NCI-H2196 (cell line): Measurements from ENCODE around the gene TCEAL5.
"Not testable (repeated sequence)": the region's sequence is repeated elsewhere in the genome, so short reads cannot be mapped to it uniquely, and the experiment has no call there.

ENCODE experiments used
- DNase-seq: peaks from one replicate; lab custom pipeline; 2025; ENCODE audit not compliant: unreplicated experiment; lab: John Stamatoyannopoulos, UW

TCEAL5 gene, protein sequence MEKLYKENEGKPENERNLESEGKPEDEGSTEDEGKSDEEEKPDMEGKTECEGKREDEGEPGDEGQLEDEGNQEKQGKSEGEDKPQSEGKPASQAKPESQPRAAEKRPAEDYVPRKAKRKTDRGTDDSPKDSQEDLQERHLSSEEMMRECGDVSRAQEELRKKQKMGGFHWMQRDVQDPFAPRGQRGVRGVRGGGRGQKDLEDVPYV

DNA sequence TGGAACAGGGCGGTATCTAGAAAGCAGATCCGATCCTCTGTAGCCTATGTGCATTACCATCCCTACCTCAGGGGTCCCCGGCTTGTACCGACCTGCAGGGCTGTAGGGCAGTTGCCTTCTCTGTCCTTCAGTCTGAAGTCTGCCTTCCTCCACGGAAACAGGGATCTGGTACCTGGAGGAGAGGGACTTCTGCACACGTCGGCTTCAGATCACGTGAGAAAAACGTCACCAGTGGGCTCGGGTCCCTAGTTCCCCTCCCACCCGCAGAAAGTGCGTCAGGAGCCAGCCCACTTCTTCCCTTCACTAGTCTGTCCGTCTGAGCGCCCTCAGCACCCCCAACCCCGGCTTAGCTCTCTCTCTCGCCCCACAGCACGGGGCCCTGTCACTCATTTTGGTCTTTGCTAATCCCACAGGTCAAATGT, at the start of gene TCEAL5:
TCEAL5 (minus strand) TSS at position 170 of the 422 bp plus-strand sequence. CDS start 2,187 bp downstream, outside the sequence.
- no peak for DNase-seq

DNA sequence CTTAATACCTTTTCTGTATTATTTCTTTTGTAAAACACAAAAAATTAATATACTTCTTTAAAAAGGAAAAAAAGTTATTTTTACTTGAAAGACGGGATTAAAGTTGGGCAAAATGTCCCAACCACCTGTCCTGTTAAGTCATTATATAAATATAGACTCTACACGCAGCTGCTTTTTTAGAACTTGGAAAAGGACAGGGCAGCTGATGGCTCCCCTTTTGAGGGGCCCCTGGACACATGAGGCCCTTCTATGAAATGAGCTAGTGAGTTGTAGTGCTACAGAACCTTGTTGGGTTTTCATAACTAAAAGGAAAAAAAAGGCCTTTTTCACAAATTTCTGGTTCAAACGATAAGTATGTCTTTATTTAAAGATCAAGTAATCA, 34.8 kb upstream of the TCEAL5 start:
- DNase-seq: no peak

DNA sequence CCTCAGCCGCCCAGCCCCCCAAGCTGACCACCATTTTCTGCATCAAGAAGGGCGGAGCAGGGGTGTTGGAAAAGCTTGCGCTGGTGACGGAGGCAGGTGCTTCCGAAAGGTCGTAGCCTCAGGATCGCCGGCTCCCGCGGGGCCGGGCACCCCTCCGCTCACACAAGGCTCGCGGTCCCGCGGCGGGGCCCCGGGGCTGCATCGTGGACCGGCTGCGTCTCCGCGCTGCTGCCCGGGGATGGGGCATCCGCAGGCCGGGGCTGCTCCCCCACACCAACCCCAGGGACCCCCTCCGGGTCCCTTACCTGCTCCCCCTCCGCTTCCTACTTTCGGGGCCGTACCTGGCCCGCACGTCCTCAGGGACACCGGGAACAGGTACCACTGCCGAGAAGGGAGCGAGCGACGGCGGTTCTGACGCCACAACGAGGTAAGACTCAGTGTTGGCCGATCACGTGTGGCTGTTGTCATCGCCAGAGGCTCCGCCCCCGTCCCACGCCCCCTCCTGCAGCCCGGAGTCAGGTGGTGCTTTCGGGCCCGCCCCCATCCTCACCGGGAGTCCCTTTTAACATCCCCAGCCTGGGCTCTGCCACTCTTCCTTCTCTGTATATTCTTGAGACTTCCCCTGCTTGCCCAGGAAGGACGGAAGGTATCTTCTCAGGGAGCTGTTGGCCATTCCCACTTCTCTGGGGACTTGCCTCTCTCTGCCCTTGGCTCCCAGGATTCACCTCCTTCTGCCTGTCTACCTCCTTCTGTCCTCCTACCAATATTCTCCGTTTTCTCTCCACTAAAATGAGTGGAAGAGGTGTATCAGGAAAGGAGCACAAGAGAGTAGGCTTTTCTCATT, 34.2 kb upstream of the TCEAL5 start, which contains the start of gene BEX2:
BEX2 (minus strand) TSS at position 436 of the 844 bp plus-strand sequence. CDS start 1,014 bp downstream, outside the sequence.
- peak; percentile 69 for DNase-seq

DNA sequence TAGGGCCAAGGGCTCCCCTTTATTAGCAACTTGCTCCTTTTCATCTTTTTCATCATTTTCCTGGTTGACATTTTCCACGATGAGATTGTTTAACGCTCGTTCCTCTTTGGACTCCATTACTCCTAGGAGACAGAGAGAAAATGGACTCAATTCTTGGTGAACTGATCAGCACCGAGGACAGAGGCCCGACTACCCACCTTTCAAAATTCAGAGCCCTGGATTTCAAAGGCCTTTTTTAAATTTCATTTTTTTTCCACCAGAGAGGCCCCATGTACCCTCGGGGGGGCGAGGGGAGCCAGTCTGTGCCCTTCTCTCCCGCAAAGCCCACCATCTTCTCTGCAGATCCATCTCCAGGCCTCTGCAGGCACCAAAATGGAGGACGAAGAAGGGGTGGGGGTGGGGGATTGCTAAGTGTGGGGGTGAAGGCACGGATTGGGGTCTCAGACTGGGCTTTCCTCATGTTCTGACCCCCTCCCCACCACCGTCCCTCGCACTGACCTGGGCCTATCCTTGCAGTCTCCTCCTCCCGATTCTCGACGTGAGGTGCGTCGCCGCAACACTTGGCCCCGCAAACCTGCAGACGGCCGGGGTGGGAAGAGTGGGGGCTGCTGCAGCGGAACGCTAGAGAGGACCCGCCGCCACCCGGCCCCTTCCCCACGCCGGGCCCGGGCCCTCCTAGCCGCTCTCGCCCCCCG, 33.5 kb upstream of the TCEAL5 start:
- DNase-seq: no peak

DNA sequence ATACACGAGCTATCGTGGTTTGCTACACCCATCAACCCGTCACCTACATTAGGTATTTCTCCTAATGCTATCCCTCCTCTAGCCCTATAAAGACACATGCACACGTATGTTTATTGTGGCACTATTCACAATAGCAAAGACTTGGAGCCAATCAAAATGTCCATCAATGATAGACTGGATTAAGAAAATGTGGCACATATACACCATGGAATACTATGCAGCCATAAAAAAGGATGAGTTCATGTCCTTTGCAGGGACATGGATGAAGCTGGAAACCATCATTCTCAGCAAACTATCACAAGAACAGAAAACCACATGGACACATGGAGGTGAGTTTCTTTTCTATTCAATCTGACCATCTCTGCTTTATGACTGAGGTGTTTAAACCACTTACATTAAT, 29.1 kb upstream of the TCEAL5 start:
- DNase-seq: not testable (repeated sequence)

DNA sequence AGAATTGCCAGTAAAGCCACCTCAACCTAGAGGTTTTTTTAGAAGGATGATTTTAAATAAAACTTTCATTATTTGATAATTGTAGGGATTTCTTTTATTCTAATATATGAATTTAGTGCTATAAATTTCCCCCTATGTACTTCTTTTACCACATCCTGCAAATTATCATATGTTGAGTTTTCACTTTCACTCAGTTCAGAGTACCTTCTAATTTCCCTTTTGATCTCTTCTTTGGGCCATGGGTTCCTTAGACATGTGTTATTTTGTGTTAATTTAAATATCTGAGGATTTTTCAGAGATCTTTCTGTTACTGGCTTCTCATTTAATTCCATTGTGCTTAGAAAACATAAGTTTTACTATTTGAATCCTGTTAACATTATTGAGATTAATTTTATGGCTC, 28.2 kb upstream of the TCEAL5 start:
- no peak for DNase-seq

DNA sequence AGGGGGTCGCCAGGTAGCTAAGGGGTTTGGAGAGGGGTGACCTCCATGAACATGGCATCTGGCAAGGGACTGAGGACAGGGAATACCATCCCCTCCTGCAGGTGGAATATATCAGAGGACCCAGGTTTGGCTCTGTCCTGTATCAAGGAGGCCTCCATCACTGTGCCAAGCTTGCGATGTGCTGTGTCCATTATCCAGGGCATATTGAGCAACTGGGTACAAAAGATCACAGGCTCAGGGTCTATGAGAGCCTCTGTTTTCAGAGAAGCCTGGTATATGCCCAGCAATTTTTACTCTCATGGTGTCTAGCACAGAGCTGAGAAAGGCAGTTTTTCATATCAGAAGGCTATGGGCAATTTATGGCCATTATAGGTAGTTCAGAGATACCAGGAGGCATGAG, 16.6 kb upstream of the TCEAL5 start:
- DNase-seq: no peak

DNA sequence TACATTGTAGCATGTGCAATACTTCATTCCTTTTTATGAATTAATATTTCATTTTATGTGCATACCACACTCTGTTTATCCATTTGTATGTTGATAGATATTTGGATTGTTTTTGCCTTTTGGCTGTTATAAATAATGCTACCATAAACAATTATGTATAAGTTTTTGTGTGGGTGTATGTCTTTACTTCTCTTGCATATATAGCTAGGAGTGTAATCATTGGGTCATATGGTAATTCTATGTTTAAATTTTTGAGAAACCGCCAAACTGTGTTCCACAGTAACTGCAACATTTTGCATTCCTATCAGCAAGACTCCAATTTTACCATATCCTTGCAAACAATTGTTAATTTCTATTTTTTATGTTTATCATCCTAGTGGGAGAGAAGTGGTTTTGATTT, 3.1 kb upstream of the TCEAL5 start:
- DNase-seq: no peak

DNA sequence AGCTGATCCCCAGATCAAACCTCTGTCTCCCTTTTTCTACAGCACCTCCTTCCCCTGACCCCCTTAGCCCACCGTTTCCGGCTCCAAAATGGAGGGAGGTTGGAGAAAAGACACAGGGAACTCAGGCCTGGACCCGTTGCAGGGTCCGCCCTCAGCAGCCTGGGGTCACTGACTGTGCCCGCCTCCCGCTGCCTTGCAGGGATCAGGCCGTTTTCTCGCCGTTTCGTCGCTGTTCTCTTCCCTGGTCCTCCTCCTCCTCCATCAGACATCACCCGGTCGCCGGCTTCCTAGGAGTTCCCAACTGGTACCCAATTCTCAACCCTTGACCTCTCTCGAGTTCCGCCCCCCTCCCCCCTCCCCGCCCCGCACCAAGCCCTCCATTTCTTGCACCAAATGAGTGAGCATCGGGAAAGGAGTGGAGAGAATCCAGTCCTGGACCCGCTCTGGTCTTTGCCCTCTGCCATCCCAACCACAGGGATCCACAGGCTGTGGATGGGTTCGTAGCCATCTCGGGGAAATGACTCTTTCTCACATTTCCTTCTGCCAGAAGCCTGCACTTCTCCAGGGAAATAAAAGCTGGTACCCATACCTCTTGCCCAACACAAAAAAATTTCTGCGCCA, 493 bp downstream of the TCEAL5 start:
- DNase-seq: no peak

DNA sequence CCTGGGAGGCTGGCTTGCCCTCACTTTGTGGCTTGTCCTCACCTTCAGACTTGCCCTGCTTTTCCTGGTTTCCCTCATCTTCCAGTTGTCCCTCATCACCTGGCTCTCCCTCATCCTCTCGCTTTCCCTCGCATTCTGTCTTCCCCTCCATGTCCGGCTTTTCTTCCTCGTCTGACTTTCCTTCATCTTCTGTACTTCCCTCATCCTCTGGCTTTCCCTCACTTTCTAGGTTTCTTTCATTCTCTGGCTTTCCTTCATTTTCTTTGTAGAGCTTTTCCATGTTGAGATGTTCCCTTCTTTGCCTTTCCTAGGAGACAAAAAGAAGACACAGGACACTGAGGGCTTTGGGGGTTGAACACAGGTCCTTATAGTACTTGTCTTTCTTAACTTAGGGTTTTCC, 2.3 kb downstream of the TCEAL5 start:
- no peak for DNase-seq

DNA sequence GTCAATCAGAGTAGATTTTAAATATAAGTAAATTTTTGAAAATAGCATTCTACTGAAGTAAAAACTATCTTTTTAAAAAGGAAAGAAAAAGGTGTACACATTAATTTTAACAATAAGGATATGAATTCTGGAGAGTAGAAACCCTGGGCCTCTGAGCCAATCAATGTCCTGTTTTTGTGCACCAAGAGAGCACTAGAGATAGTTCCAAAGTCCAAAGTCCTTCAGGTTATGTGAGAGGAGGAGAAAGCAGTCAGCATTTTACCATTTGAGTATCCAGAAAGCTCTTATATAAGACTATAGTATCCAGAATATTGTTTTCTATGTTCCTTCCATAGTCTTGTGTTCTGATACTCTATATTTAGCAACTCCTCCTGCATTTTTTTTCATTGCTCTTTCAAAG, 18.3 kb downstream of the TCEAL5 start:
- DNase-seq: no peak

DNA sequence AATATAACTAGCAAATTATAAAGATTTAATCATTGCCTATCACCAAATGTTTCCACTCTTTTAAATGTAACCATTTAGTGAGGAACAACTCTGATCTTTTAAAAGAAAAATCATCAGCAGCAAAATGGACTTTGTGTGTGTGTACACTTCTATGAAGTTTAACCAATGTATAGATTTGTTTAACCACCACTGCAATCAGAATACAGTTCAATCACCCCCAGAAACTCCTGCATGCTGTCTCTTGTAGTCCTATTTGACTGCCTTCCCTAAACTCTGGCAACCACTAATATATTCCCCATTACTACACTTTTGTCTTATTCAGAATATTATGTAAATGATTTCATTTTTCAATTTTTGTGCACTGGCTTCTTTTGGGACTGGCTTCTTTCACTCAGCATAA, 19.9 kb downstream of the TCEAL5 start:
- DNase-seq: no peak

DNA sequence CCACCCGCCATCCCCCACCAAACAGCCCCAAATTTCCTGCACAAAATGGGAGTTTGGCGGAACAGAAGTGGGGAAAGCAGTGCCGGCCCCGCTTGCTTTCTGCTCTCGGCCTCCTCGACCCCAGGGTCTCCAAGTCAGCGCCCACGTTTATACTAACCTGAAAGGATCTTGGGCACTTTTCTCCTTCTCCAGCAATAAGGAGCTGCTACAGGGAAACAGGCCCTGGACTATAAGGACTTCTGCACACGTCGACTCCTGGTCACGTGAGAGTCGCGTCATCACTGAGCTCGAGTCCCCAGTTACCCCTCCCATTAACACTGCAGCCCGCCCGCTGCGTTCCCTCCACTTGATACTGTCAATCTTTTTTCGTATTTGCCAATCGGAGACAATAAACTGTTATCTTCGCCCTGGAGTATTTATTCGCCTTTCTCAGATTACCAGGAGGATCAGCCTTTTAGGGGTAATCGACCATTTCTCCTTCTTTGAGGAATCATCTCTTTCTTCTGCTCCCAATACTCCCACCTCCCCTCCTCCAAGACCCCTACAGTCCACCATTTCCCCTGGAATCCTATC, 21.5 kb downstream of the TCEAL5 start, which contains the start of gene TCEAL8:
TCEAL8 (minus strand) TSS at position 235 of the 573 bp plus-strand sequence. CDS start 1,176 bp downstream, outside the sequence.
- DNase-seq: peak; percentile 69

DNA sequence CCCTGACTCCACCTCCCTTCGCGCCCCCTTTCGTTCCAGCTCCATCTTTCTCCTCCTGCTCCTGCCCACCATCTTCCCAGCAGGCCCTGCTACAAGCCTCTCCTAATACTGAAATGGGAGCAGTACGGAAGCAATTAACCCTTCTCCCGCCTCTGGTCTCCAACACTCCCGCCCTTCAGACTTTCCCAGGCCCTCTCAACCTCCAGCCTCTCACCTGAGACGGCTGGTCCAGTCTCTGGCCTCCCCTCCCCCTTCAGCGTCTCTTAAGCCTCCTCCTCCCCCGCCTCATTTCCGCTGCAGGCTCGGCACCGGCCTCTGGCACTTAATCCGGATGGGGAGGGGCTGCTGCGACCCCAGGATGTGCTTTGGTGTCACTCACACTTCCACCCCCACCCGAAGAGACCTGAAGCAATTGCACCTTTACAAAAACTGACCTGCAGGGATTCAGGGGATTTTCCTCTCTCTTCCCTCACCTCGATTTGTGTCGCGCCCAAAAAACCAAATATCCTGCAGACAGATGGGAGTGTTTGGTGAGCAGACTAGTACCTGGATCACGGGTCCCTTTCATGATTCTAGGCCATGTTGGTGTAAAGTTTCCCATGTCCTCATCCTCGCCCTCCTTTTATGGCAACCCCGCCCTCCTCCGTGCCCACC, 22.3 kb downstream of the TCEAL5 start:
- peak; percentile 72 for DNase-seq

DNA sequence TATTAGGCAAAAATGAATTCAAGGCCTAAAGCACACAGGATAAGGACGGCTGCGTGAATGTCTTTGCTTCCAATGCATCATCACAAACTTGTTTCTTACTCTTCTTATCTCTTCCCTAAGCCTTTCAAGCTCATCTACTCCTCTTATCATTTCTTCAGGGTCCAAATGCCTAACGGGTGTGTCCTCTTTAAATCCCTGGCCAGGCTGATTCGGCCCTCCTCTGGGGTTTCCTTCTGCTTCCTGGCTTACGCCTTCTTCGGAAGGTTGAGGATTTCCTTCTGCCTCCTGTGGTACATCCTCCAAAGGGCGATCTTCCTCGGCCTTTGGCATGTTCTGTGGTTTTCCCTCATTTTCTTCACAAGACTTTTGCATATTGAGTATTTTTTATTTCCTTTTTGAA, 22.9 kb downstream of the TCEAL5 start:
- no peak for DNase-seq

DNA sequence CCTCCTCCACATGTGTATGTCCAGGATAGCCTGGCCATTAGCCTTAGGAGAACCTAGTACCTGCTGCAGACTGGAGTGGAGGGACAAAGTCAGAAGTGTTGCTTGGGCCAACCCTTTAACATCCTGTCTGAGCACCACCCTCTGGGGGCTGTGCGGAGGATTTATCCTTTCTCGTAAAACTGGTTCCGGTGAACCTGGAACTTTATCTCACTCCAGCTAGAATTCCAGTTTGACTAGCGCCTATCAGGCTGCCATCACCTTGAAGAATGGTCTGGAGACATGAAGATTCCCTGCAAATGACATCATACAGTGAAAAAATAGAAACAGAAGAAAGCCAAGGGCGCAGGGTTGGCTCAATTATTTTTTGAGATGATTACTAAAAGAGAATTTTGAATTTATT, 25.6 kb downstream of the TCEAL5 start:
- no peak for DNase-seq

DNA sequence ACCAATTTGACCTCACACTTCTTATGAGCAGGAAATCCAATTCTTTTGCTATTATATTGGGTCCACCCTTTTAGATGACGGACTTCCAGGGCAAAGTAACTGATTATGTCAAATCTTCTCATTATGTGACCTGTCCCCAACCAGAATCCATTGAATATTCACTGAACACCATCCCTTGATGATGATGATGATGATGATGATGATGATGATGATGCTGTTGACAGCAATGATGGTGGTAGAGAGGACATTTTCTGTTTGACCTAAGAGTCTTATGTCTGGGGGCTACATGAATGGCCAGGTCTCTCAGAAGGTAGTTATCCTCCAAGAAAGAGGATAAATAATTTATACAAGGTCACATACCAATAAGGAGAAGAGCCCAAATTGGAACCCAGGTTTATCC, 26.7 kb downstream of the TCEAL5 start:
- no peak for DNase-seq

DNA sequence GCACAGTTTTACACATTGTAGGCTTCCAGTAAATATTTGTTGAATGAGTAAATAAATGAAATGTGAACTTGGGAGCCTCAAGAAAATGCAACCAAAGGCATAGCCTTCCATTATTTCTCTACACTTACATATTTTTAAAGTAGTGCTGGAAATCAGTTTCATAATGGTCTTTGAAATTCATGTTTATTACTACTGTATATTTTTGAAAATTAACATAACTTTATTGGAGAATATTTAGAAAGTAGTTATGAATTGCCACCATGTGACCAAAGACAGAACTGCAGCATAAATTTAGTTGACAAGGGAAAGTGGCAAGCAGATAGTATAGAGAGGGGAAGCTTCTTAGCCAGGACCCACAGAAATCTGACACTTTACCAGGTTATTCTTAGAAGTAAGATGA, 28.0 kb downstream of the TCEAL5 start:
- DNase-seq: peak; percentile 0

DNA sequence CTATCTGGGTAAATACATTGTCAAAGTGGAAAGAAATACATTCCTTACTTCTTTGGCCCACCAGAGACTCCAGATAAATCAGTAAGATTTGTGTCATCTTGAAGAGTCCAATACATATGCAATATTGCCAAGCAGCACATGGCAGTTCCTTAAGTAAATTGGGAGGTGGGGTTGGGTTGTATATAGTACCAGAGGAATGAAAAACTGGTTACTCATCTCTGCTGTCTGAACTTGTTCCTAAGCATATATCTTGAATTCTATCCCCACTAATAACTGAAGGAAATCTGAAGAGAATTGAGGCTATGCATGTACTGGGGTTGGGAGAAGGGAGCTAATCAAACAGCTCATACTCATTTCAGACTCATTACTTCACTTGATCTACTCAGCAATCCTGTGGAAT, 36.4 kb downstream of the TCEAL5 start:
- no peak for DNase-seq

DNA sequence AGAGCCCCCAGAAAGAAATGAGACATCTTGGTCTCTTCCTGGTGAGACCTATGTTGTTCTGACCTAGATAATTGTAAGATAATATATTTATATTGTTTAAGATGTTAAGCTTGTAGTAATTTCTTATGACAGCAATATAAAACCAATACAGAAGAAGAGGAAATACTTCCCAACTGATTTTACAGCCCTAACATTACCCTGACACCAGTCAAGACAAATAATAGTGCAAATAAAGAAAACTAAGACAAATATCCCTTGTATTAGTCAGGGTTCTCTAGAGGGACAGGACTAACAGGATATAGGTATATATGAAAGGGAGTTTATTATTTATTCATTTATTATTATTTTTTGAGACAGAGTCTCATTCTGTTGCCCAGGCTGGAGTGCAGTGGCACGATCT, 40.3 kb downstream of the TCEAL5 start:
- DNase-seq: no peak
